HCT116 (cell line): ENCODE data around the gene ARHGEF40.

Experiments used
- EGR1 ChIP-seq: IDR thresholded peaks from 2 replicates; pipeline ENCODE4 v1.6.1; 2012; ENCODE audit warnings: low read depth
- EZH2 ChIP-seq: fragments of 200-600 bp; sonication (generic); IDR thresholded peaks from 2 replicates; pipeline ENCODE4 v1.6.1; 2017; ENCODE audit warnings: antibody characterized with exemption, mixed run types
- EZH2phosphoT487 ChIP-seq: fragments of 200-600 bp; IDR thresholded peaks from 2 replicates; pipeline ENCODE4 v1.6.1; 2018; ENCODE audit warnings: antibody characterized with exemption, borderline replicate concordance
- JUND ChIP-seq: IDR thresholded peaks from 2 replicates; pipeline ENCODE4 v1.6.1; 2012
- MAX ChIP-seq: IDR thresholded peaks from 2 replicates; pipeline ENCODE4 v1.6.1; 2012
- POLR2A ChIP-seq: IDR thresholded peaks from 2 replicates; pipeline ENCODE4 v1.7.0; 2011; ENCODE audit warnings: borderline replicate concordance; ENCODE audit not compliant: insufficient read depth, insufficient read length; ENCODE audit errors: extremely low read depth
- RAD21 ChIP-seq: IDR thresholded peaks from 2 replicates; pipeline ENCODE4 v1.6.1; 2012; ENCODE audit warnings: low read depth, mild to moderate bottlenecking
- YY1 ChIP-seq: IDR thresholded peaks from 2 replicates; pipeline ENCODE4 v1.6.1; 2011; ENCODE audit warnings: low read length, low read depth, moderate library complexity, mild to moderate bottlenecking; ENCODE audit not compliant: insufficient replicate concordance; ENCODE audit errors: extremely low read depth
- ZNF274 ChIP-seq: fragments of 200-500 bp; sonication (Bioruptor generic); IDR thresholded peaks from 2 replicates; pipeline ENCODE4 v1.6.1; 2014; ENCODE audit warnings: mild to moderate bottlenecking, low read depth, low read length, inconsistent platforms
- TF ChIP-seq, protein P1 (sequence below), 3 experiments: fragments of 200-600 bp in 1 of 3; sonication (generic) in 1 of 3; IDR thresholded peaks in 2 of 3; conservative IDR thresholded peaks in 1 of 3; 2 replicates each; pipeline ENCODE4 v1.5.1; 2012 to 2017; ENCODE audit warnings: low read depth in 2 of 3, low read length in 2 of 3, antibody characterized with exemption in 1 of 3, borderline replicate concordance in 1 of 3, control low read depth in 1 of 3, mild to moderate bottlenecking in 1 of 3, mixed read lengths in 1 of 3, mixed run types in 1 of 3, moderate library complexity in 1 of 3; ENCODE audit not compliant: insufficient read depth in 1 of 3

GRCh38 chr14:21091821-21092272, 21.7 kb downstream of the ARHGEF40 start:
- TF ChIP-seq, protein P1, sequence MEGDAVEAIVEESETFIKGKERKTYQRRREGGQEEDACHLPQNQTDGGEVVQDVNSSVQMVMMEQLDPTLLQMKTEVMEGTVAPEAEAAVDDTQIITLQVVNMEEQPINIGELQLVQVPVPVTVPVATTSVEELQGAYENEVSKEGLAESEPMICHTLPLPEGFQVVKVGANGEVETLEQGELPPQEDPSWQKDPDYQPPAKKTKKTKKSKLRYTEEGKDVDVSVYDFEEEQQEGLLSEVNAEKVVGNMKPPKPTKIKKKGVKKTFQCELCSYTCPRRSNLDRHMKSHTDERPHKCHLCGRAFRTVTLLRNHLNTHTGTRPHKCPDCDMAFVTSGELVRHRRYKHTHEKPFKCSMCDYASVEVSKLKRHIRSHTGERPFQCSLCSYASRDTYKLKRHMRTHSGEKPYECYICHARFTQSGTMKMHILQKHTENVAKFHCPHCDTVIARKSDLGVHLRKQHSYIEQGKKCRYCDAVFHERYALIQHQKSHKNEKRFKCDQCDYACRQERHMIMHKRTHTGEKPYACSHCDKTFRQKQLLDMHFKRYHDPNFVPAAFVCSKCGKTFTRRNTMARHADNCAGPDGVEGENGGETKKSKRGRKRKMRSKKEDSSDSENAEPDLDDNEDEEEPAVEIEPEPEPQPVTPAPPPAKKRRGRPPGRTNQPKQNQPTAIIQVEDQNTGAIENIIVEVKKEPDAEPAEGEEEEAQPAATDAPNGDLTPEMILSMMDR (IDR thresholded peaks at IDR 0.05 in 2 of 3, conservative IDR thresholded peaks at IDR 0.05 in 1 of 3; ENCODE audit: borderline replicate concordance in 1 of 3, insufficient read depth in 1 of 3, low read depth in 2 of 3, low read length in 2 of 3): no peak
- TF ChIP-seq EZH2phosphoT487 (no peak), POLR2A (no peak), EZH2 (no peak), RAD21 (no peak), MAX (no peak), JUND (no peak), ZNF274 (no peak), YY1 (no peak), EGR1 (no peak)
